Activated T-helper 1 cell treated with Interleukin-2 at 50 U/mL for 16 hours (primary cell): Measurements from ENCODE around the gene EPAS1.

Experiments used
- DNase-seq: peaks from one replicate; pipeline ENCODE4 v3.0.0-alpha.2; 2020; ENCODE audit warnings: low read depth

EPAS1 gene

DNA sequence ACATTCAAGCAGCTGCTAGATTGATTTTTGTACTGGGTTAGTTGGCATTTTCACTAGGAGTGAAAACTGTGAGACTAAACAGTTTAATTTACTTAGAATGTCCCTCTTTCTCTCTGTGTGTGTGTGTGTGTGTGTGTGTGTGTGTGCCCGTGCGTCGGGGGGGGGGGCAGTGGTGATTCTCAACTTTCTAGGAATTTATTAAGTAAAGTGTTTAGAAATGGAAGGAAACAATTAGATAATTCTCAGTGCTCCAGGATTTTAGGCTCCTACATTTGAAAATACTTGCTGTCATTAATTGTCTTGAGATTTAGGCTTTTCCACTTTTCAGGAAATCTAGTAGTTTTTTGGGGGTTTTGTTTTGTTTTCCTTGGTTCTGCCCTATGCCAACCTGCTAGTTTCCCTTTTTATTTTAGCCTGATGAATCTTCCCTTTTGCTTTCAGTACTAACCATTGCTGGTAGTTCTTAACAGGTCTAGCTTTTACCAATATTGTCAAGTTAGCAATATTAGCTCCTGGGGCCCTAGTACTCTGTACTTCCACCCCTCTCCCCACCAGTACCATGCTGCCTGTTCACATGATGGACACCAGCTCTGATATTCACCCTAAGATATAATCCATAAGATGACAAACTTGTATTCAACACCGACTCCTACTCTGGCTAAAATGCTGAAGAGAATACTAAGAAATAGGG is 4.9 kb downstream of the EPAS1 start:
- no peak for DNase-seq

DNA sequence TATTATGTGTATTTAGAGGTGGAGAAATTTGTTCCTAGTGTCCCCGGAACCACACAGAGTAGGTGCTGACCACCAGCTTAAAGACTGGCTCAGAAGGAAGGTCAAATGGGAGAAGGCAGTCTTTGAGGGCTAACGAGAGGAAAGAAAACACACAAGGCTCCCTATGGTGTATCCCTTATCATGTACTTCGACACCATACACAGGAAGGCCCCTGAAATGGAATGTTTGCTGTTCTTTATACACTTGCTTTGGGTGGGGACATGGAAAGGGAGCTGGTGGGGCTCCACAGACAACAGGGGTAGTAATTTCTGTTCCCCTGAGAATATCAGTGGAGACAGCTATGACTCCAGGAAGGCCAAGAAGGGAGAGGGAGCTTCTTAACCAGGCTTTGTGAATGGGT is 6.0 kb downstream of the EPAS1 start:
- no peak for DNase-seq

DNA sequence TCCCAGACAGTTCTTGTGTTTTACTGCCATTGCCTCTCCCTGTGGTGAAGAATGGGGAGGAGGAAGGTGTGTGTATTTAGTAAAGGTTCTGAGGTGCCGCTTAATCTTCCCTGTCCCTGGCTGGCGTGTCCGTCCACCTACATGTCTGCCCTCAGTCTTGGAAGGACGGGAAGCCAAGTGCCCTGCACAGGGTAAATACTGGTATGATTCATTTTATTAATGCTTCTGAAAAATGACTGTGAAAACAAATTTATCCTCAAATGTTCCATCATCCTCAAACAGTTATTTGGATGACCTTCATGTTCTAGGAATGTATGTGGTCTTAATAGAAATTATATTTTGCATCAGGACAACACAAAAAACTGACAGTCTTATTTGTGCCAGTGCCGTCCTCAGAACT is 6.6 kb downstream of the EPAS1 start:
- no peak for DNase-seq

GRCh38 chr2:46304635-46305034 is 7.4 kb downstream of the EPAS1 start:
- DNase-seq: no peak

- DNase-seq: no peak
Measured at GRCh38 chr2:46305187-46305586, 8.0 kb downstream of the EPAS1 start.

- DNase-seq: no peak
Measured at GRCh38 chr2:46305767-46306166, 8.6 kb downstream of the EPAS1 start.

GRCh38 chr2:46306330-46306751 is 9.1 kb downstream of the EPAS1 start:
- DNase-seq: no peak

GRCh38 chr2:46306988-46307655 is 9.9 kb downstream of the EPAS1 start:
- DNase-seq: no peak

DNA sequence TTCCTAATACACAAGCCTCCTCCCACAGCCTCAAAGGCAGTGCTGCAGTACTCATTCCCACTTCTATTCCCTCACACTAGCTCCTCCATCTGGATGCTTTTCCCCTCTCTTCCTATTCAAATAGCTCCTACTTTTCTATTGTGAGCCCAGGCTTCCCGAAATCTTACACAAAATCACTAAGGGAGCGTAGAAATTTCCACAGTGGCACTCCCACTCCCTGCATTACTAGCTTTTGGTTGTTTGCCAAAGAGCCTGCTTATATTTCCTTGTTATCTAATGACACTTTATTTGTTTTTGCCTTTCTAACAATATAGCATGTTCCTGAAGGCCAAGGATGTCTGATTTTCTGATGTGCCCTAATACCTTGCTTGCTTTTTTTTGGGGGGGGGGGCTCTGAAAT is 10.9 kb downstream of the EPAS1 start:
- DNase-seq: no peak

DNA sequence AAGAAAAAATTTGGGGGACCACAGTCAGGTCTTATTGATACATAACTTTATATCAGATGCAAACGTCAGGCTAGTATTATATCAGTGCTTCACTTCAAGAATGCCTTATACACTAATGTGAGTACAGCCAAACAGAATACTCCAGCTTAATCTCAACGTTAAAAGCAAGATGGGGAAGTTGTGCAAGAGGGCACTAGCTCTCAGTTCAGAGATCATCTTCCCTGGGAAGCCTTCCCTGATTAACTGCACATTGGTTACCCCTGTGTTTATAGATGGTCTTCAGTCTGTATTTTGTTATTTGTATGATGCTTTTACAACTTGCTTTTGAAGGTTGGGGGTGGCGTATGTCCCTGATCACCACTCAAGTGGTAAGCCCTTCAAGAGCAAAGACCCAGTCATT is 11.4 kb downstream of the EPAS1 start:
- no peak for DNase-seq

DNA sequence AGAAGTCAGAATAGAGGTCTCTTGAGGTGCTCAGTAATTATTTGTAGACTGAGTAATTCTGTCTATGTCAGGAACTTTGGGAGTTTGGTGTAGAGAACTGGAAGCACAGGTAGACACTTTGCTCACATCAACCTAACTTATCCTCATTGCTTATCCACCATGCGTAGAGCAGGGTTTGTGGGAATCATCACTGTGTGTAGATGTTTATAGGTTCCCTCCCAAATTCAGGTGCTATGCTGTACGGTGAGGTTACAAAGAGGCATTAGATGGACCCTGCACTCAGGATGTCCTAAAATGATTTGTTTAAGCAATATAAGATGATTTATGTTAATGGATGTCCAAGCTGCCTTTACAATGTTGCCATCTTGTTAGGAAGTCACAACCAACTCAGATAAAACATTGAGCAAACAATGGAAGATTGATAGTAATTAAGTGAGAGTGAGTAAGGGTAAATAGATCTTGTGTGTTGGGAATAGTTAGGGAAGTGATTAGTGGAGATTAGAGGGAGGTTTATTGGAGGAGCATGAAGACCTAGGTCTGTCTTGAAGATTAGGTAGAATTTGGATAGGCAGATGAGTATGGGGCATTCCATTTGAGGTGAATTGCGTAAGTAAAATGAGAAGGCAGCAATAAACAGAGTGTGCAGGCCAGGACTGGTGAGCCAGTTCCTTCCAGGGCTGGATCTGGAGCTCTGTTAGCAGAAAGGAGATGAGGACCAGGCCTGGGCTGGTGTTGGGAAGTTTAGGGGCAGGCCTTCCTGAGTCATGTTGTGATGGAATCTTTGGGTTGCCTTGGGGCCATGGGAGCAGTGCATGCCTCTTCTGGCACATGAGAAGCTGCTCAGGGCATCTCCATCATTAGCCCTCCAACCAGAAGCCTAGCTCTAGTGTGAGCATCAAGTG is 12.1 kb downstream of the EPAS1 start:
- DNase-seq: no peak

GRCh38 chr2:46310446-46310845 is 13.2 kb downstream of the EPAS1 start:
- DNase-seq: no peak

- no peak for DNase-seq
Measured at GRCh38 chr2:46311651-46312223, 14.5 kb downstream of the EPAS1 start.

- no peak for DNase-seq
Measured at GRCh38 chr2:46313063-46313462, 15.9 kb downstream of the EPAS1 start.

GRCh38 chr2:46314065-46314835 is 17.0 kb downstream of the EPAS1 start:
- no peak for DNase-seq

DNA sequence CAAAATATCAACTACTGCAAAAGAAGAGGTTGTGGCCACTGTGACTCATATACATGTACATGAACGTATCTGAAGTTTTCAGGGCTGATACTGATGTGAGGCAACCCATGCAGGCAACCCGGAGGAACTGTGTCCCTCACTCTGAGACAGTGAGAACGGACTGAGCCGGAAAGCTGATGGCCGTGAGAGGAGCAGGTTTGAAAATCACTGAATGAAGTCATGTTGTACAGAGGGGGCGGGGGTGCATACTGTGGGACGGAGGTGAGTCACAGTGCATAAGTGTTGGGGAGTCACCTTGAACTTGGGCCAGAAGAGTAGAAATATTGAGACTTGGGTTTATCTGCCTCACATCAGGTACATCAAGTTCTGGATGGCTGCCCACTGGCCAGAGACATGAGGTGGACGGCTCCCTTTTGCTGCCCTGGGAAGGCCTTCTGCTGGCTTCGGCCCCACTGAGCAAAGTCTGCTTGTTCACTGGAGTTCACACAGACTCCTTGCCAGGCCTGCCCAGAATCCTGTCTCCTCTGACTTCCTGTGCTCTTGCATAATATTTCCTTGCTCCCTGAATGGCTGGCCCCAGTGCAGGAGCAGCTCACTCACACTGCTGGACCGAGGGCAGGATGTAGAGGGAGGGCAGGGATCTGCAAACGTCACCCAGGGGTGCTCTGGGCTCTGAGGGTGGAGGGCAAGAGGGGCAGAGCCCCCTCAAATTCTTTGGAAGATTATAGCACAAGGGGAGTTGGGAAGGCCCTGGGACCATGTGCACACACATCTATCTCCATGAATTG is 18.1 kb downstream of the EPAS1 start:
- DNase-seq: no peak

DNA sequence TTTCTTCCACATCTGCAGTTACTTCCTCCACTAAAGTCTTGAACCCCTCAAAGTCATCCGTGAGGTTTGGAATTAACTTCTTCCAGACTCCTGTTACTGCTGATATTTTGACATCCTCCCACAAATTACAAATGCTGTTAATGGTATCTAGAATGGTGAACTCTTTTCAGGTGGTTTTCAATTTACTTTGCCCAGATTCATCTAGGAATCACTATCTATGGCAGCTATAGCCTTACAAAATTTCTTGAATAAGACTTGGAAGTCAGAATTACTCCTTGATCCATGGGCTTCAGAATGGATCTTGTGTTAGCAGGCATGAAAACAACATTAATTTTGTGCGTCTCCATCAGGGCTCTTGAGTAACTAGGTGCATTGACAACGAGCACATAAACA is 19.9 kb downstream of the EPAS1 start:
- DNase-seq: no peak

- DNase-seq: no peak
Measured at GRCh38 chr2:46318579-46319460, 21.6 kb downstream of the EPAS1 start.

- no peak for DNase-seq
Measured at GRCh38 chr2:46319711-46320110, 22.5 kb downstream of the EPAS1 start.

GRCh38 chr2:46320141-46320567 is 22.9 kb downstream of the EPAS1 start:
- no peak for DNase-seq
